ENCODE measurements around the gene FANCI.

FANCI gene

GRCh38 chr15:89363770-89364169 is 120.0 kb downstream of the FANCI start:
- DNase-seq: no peak

DNA sequence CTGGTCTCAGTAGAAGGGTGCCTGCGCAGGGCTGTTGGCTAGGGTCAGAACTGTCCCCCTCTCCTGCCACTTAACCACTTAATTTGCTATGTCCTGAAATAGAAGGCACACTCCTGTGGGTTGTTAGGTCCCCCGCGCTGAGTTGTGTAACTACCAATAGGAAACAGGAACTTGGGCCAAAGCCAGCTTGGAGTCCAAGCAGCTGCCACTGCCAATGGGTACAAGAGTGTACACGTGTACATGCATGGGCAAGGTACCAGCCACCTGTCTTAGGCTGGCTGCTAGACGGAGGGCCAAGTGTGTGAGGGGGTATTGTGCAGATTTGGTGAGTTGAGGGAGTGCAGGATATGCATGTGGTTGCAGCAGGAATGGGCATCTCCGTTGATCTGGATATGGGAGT is 120.6 kb downstream of the FANCI start:
- no peak for DNase-seq

DNA sequence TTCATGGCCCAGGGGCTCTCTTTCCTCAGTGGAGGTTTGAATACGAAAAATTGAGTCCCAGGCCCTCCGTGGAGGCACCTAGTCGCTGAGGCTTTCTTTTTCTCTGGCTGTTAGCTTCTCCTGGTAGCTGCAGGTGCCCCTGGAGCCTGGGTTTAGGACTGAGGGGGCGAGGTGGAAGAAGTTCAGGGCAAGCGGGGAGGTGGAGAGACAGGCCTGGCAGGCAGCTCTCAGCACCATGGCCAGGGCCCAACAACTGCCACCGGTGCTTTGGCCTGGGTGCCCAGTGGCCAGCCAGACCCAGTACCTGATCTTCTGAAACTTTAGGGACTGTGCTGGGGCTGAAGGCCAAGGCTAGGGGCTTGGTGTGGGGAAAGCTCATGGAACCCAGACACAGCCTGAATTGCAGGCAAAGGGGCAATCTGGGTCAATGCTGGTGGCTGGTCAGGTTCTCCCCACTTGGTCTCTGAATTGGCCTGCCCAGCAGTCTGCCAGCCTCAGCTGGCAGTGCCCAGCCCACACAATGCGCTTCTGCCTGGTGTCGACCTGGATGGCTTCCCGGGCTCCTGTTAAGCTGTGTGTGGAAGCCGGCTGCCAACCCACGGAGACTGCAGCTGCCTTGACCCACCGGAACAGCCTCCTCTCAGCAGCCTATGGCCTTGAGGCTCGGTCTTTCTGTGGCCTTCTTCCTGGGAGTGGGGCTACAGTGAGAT is 121.1 kb downstream of the FANCI start:
- DNase-seq: no peak

GRCh38 chr15:89365462-89366065 is 121.8 kb downstream of the FANCI start:
- no peak for DNase-seq

Measured in stimulated activated CD4-positive, alpha-beta T cell treated with anti-CD3 and anti-CD28 coated beads, Interleukin-4, amount 100 ng/mL, for 1 hour (primary cell).